A673 (cell line): ENCODE results near the gene NAV2. TPM values are rescaled to one million over a fixed set of nuclear protein-coding genes. Genes with fewer than 3 reads are reported as not detected.

Experiments
- BruUV-seq: library from RNA; stranded (reverse); fragments of 400-500 nt; replicated peaks from 2 replicates; lab custom pipeline; 2021; lab: Mats Ljungman, UMichigan
- CTCF ChIA-PET: fragments of 300-600 bp; sonication (Branson Sonifier 250); formaldehyde crosslinking; loops from one replicate; lab custom pipeline; 2022; ENCODE audit warnings: antibody characterized with exemption; lab: Charles Lee
- POLR2A ChIA-PET: fragments of 300-600 bp; sonication (Branson Sonifier 250); formaldehyde crosslinking; loops from one replicate; lab custom pipeline; 2022; ENCODE audit warnings: antibody characterized with exemption; ENCODE audit not compliant: low non-redundant PET; lab: Charles Lee
- DNase-seq: peaks from one replicate; pipeline ENCODE4 v3.0.0-alpha.2; 2015; ENCODE audit warnings: low spot score
- H3K27ac ChIP-seq: fragments of 200-600 bp; sonication (generic); 2 replicates; pipeline ENCODE4 v1.5.1; 2016; ENCODE audit warnings: mixed run types, low read depth, mild to moderate bottlenecking, mixed read lengths, antibody characterized with exemption, low read length; ENCODE audit not compliant: poor library complexity, severe bottlenecking
- H3K27me3 ChIP-seq: fragments of 200-600 bp; sonication (generic); replicated peaks from 2 replicates; pipeline ENCODE4 v1.6.1; 2017; ENCODE audit warnings: mixed run types, low read depth, mild to moderate bottlenecking, mixed read lengths, antibody characterized with exemption, low read length; ENCODE audit not compliant: insufficient read depth, poor library complexity
- H3K36me3 ChIP-seq: fragments of 200-600 bp; sonication (generic); 2 replicates; pipeline ENCODE4 v1.6.1; 2016; ENCODE audit warnings: mixed run types, mild to moderate bottlenecking, mixed read lengths, antibody characterized with exemption, low read length; ENCODE audit not compliant: insufficient read depth, poor library complexity, severe bottlenecking
- H3K4me1 ChIP-seq: fragments of 200-600 bp; sonication (generic); 2 replicates; pipeline ENCODE4 v1.6.1; 2017; ENCODE audit warnings: mixed run types, mild to moderate bottlenecking, mixed read lengths, antibody characterized with exemption, low read length; ENCODE audit not compliant: insufficient read depth, poor library complexity, severe bottlenecking
- H3K4me3 ChIP-seq: fragments of 200-600 bp; sonication (generic); 2 replicates; pipeline ENCODE4 v1.5.1; 2016; ENCODE audit warnings: low read depth, mixed run types, mild to moderate bottlenecking, mixed read lengths, low read length; ENCODE audit not compliant: poor library complexity, severe bottlenecking
- H3K9me3 ChIP-seq: fragments of 200-600 bp; sonication (generic); 2 replicates; pipeline ENCODE4 v1.6.1; 2016; ENCODE audit warnings: mixed run types, low read depth, mild to moderate bottlenecking, mixed read lengths, antibody characterized with exemption, low read length; ENCODE audit not compliant: poor library complexity, severe bottlenecking
- EZH2 ChIP-seq: fragments of 200-600 bp; sonication (generic); IDR thresholded peaks from 2 replicates; pipeline ENCODE4 v1.6.1; 2017; ENCODE audit warnings: borderline replicate concordance, low read depth, mild to moderate bottlenecking, mixed read lengths, antibody characterized with exemption, low read length; ENCODE audit not compliant: poor library complexity, severe bottlenecking
- intact Hi-C: fragments of 100-400 bp; cut with micrococcal nuclease; formaldehyde crosslinking; loops from one replicate; pipeline ENCODE4 v1.10.0; 2022; ENCODE audit not compliant: unreplicated experiment
- total RNA-seq: library from RNA; stranded (reverse); gene quantifications from 2 replicates; pipeline ENCODE4 v1.2.3, GENCODE V29; 2021
- TF ChIP-seq, protein P1 (sequence below): fragments of 300-800, 200-600 bp; sonication (generic); conservative IDR thresholded peaks from 2 replicates; pipeline ENCODE4 v1.5.1; 2017; ENCODE audit warnings: low read depth, mild to moderate bottlenecking, antibody characterized with exemption, low read length, moderate library complexity, mixed read lengths

NAV2 gene
- total RNA-seq, 1 experiment from 2014 or later, result not detected

GRCh38 chr11:19816040-19816439 lies 103.4 kb downstream of the NAV2 start:
- DNase-seq, result no peak
- ChIA-PET POLR2A (no interaction called here), CTCF (no interaction called here)
- Histone ChIP-seq H3K9me3 (no peaks in the 10 kb centered on the region), H3K4me3 (no peak overlapping the region), H3K36me3 (no peaks in the 10 kb centered on the region), H3K27me3 (no peaks in the 10 kb centered on the region), H3K27ac (no peak overlapping the region), H3K4me1 (no peaks in the 10 kb centered on the region)
- TF ChIP-seq, protein P1, sequence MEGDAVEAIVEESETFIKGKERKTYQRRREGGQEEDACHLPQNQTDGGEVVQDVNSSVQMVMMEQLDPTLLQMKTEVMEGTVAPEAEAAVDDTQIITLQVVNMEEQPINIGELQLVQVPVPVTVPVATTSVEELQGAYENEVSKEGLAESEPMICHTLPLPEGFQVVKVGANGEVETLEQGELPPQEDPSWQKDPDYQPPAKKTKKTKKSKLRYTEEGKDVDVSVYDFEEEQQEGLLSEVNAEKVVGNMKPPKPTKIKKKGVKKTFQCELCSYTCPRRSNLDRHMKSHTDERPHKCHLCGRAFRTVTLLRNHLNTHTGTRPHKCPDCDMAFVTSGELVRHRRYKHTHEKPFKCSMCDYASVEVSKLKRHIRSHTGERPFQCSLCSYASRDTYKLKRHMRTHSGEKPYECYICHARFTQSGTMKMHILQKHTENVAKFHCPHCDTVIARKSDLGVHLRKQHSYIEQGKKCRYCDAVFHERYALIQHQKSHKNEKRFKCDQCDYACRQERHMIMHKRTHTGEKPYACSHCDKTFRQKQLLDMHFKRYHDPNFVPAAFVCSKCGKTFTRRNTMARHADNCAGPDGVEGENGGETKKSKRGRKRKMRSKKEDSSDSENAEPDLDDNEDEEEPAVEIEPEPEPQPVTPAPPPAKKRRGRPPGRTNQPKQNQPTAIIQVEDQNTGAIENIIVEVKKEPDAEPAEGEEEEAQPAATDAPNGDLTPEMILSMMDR, result no peak
- TF ChIP-seq EZH2, result no peak
- BruUV-seq, result no TSS peak
- intact Hi-C loops, result no loop called here

DNA sequence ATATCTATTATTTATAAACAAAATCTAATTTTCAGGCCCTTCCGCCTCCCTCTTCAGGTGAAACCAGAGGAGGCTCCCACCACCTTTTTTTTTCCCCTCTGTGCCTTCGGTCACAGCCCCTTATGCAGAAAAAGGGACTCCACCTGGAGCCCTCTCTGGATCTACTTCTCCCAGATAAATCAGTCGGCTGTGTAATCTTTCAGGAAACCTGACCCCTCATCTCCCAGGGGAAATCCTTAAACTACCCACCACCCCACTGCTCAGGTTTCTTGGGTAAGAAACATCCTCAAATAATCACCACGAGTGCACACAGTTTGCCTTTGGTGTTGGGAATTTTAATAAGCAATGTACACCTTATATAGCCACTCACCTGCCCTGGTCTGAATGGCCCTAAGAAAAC lies 104.2 kb downstream of the NAV2 start:
- BruUV-seq, result no TSS peak
- H3K27ac ChIP-seq, result no peak overlapping the region
- no peaks in the 10 kb centered on the region for H3K9me3 ChIP-seq
- no peaks in the 10 kb centered on the region for H3K27me3 ChIP-seq
- ChIA-PET CTCF (no interaction called here), POLR2A (no interaction called here)
- H3K36me3 ChIP-seq, result no peaks in the 10 kb centered on the region
- H3K4me3 ChIP-seq, result no peak overlapping the region
- H3K4me1 ChIP-seq, result no peaks in the 10 kb centered on the region
- no peak for DNase-seq
- intact Hi-C loops, result no loop called here
- no peak for TF ChIP-seq EZH2
- TF ChIP-seq, protein P1, result no peak

DNA sequence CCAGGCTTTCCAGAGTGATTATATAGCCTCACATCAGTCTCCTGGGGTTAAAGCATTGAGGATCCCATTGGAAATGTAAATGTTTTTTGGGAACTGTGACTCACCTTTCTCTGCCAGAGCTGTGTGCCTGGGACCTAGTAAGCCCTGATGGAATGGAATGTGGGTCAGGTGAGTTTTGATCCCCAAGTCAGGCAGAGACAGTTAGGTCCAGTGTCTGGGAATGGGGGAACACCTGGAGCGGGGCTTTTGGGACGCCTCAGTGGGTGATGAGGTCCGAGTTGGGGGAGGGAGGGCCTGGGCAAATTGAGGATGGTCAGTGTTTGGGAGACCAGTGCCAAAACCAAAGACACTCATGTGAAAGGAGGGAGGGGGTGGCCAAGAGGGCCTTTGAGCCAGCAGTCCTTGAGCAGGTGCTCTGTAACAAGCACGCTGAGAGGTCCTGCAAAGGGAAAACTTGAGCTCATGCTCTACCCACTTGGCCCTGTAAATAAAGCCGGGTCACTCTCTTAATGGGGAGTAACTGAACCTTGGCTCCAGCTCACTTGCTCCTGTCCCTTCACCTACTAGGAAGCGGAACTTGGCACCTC lies 104.7 kb downstream of the NAV2 start:
- CTCF ChIA-PET, result no interaction called here

More for the DNA sequence above, 104.7 kb downstream of the NAV2 start:
- DNase-seq, result no peak
- no peaks in the 10 kb centered on the region for H3K9me3 ChIP-seq
- intact Hi-C loops, result no loop called here
- no peaks in the 10 kb centered on the region for H3K27me3 ChIP-seq
- H3K4me3 ChIP-seq, result no peak overlapping the region
- TF ChIP-seq EZH2, result no peak
- TF ChIP-seq, protein P1, result no peak
- no peaks in the 10 kb centered on the region for H3K4me1 ChIP-seq
- H3K27ac ChIP-seq, result no peak overlapping the region
- H3K36me3 ChIP-seq, result no peaks in the 10 kb centered on the region
- POLR2A ChIA-PET, result no interaction called here
- no TSS peak for BruUV-seq
